ENCODE data around the gene ABHD12B. TPM values are rescaled to one million over a fixed set of nuclear protein-coding genes. Genes with fewer than 3 reads are reported as not detected.

The ABHD12B gene
- total RNA-seq, 2 experiments from 2014 or later: not detected

DNA sequence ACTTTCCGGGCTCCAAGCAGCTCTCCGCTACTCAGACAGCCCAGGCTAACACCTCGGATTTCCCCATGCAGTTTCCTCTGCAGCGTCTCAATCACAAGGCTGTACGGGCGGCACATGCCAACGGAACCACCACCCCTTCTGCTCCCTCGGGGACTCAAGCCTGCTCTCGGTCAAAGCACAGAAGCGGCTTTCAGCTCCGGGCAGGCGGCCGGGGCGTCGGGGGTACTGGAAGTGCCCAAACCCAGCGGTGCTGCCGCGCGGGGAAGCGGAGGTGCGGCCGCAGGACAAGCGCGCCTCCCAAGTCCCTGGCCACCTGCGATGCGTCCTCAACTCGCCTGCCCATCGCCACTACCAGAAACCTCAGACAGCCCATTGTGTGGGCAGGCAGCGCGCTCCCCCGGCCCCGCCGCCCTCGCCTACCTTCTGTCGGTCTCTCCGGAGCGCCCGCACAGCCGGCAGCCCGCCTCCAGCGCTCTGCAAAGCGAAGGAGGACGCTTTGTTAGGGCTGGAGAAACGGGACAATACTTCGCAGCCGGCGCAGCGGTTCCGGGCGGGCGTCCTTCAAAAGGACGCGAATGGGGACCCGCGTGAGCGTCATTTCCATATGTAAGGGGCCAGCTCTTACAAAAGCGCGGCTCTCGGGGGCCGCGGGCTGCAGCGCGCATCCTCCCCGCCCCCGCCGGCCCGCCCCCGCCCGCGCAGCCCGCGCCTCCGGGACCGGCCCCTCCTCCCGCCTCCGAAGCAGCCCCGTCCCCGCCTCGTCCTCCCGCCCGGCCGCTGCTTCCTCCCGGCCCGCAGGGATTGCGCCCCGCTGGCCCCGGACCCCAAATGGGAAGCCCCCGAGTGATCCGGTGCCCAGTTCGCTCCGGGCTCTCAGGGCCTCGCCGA, 41.6 kb upstream of the ABHD12B start:
- H3K4me3 Mint-ChIP-seq: peak overlapping the region; percentile 92
- peak; percentile 73 for DNase-seq

GRCh38 chr14:50830932-50831725, 40.7 kb upstream of the ABHD12B start, which contains the start of gene NIN:
NIN (minus strand) TSS chr14:50831162; CDS start chr14:50822056, 9,106 bp downstream.
- ChIA-PET CTCF (interaction anchor here (1.0 to 16.3 kb wide), 4 partner anchors 8 to 54 kb away, joined by 3 to 204 read pairs (median 14); no protein-coding TSS in a partner anchor), POLR2A (interaction anchor here (0.7 to 3.7 kb wide), 10 partner anchors 9 to 519 kb away, joined by 3 to 40 read pairs (median 6); partner anchors contain the start of genes DMAC2L and L2HGDH)
- ATAC-seq (peak; percentile 90), DNase-seq (peak; percentile 78)
- peak within 1 kb of the TSS; percentile 94 for H3K27ac Mint-ChIP-seq
- H3K27me3 Mint-ChIP-seq (ENCODE audit: low read depth): no peaks in the 10 kb centered on the region
- peak within 1 kb of the TSS; percentile 92 for H3K4me3 Mint-ChIP-seq
- H3K4me1 Mint-ChIP-seq (ENCODE audit: low read depth): peaks cover 67% of the 10 kb centered on the region
- H3K36me3 Mint-ChIP-seq (ENCODE audit: low read depth): peaks cover 30% of the 10 kb centered on the region
- no peaks in the 10 kb centered on the region for H3K9me3 Mint-ChIP-seq (ENCODE audit: insufficient read depth)

More for the DNA sequence above, 41.6 kb upstream of the ABHD12B start:
- Mint-ChIP-seq H3K27ac (peak overlapping the region; percentile 75), H3K4me1 (ENCODE audit: low read depth) (peaks cover 68% of the 10 kb centered on the region), H3K9me3 (ENCODE audit: insufficient read depth) (no peaks in the 10 kb centered on the region), H3K36me3 (ENCODE audit: low read depth) (peaks cover 35% of the 10 kb centered on the region), H3K27me3 (ENCODE audit: low read depth) (no peaks in the 10 kb centered on the region)
- POLR2A ChIA-PET: interaction anchor here (0.8 to 3.7 kb wide), 11 partner anchors 8 to 518 kb away, joined by 3 to 40 read pairs (median 5); partner anchors contain the start of genes DMAC2L and L2HGDH
- CTCF ChIA-PET: interaction anchor here (0.9 to 16.3 kb wide), 12 partner anchors 9 to 93 kb away, joined by 3 to 204 read pairs (median 5); no protein-coding TSS in a partner anchor
- ATAC-seq: peak; percentile 54

GRCh38 chr14:50831726-50832168, 40.1 kb upstream of the ABHD12B start:
- Mint-ChIP-seq H3K36me3 (ENCODE audit: low read depth) (peaks cover 24% of the 10 kb centered on the region), H3K4me1 (ENCODE audit: low read depth) (peaks cover 62% of the 10 kb centered on the region), H3K27me3 (ENCODE audit: low read depth) (no peaks in the 10 kb centered on the region), H3K9me3 (ENCODE audit: insufficient read depth) (no peaks in the 10 kb centered on the region), H3K4me3 (peak overlapping the region; percentile 91), H3K27ac (peak overlapping the region; percentile 94)
- POLR2A ChIA-PET: interaction anchor here (0.7 to 3.7 kb wide), 8 partner anchors 10 to 520 kb away, joined by 3 to 40 read pairs (median 6); partner anchors contain the start of genes DMAC2L and L2HGDH
- ATAC-seq (no peak), DNase-seq (no peak)
- CTCF ChIA-PET: interaction anchor here (1.0 to 16.3 kb wide), 5 partner anchors 8 to 54 kb away, joined by 3 to 204 read pairs (median 4); no protein-coding TSS in a partner anchor

DNA sequence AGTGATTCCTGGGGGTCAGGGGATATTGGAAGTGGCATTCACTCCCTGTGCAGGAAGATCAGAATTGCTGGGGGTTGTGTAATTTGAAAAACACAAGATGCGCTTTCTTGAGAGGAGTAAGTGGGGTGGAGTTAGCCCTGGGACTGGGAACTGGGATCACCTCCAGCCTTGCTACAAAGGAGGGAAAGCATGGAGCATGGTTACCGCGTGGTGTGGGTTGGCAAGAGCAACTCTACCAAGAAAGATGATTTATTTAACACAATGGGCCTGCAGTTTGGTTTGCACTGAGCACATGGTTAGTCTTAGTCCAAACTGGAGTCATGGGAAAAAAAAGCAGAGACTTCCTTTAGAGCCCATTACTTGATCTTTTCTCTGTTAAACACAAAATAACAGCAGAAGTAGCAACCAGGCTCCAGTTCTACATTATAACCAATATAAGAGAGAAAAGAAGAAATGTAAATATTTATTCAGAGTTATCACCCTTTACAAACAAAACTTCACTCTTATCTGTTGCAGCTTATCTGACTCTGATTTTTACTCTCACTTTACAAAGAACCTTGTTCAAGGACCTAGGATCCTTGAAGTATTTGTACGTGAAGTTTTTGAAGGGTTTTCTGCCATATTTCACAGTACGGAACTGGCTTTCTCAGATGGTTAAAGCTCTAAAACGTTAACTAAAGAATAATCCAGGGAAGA, 38.8 kb upstream of the ABHD12B start:
- H3K36me3 Mint-ChIP-seq (ENCODE audit: low read depth): peaks cover 18% of the 10 kb centered on the region
- peaks cover 56% of the 10 kb centered on the region for H3K4me1 Mint-ChIP-seq (ENCODE audit: low read depth)
- no peaks in the 10 kb centered on the region for H3K9me3 Mint-ChIP-seq (ENCODE audit: insufficient read depth)
- H3K27ac Mint-ChIP-seq: no peak overlapping the region
- no peak for DNase-seq
- no peaks in the 10 kb centered on the region for H3K27me3 Mint-ChIP-seq (ENCODE audit: low read depth)
- H3K4me3 Mint-ChIP-seq: no peak overlapping the region
- ChIA-PET POLR2A (interaction anchor here (1.7 kb wide), 1 partner anchor 11 kb away, joined by 4 read pairs; no protein-coding TSS in a partner anchor), CTCF (interaction anchor here (0.8 to 16.3 kb wide), 3 partner anchors 13 to 26 kb away, joined by 3 to 204 read pairs (median 4); no protein-coding TSS in a partner anchor)
- ATAC-seq: no peak

DNA sequence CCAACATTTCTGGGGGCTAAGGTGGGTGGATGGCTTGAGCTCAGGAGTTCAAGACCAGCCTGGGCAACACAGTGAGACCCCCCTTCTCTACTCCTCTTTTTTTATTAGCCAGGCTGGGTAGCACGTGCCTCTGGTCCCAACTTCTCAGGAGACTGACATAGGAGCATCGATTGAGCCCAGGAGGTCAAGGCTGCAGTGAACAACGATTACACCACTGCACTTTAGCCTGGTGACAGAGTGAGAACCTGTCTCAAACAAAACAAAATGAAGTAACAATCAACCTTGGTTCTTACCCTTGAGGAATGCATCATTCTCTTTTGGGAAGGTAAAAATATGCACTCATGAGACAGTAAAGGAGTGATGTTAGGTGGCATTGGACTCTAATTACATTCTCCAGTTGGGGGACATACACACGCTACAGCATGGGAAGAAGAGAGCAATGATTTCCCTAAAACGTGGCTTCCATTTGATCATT, 37.0 kb upstream of the ABHD12B start:
- CTCF ChIA-PET: interaction anchor here (16.3 kb wide), 1 partner anchor 25 kb away, joined by 204 read pairs; no protein-coding TSS in a partner anchor
- Mint-ChIP-seq H3K36me3 (ENCODE audit: low read depth) (peaks cover 1% of the 10 kb centered on the region), H3K4me1 (ENCODE audit: low read depth) (peaks cover 54% of the 10 kb centered on the region), H3K9me3 (ENCODE audit: insufficient read depth) (no peaks in the 10 kb centered on the region), H3K4me3 (no peak overlapping the region), H3K27ac (no peak overlapping the region), H3K27me3 (ENCODE audit: low read depth) (no peaks in the 10 kb centered on the region)
- DNase-seq (no peak), ATAC-seq (no peak)
- POLR2A ChIA-PET: interaction anchor here (0.7 to 1.7 kb wide), 3 partner anchors 13 to 1101 kb away, joined by 3 to 4 read pairs (median 3); no protein-coding TSS in a partner anchor

DNA sequence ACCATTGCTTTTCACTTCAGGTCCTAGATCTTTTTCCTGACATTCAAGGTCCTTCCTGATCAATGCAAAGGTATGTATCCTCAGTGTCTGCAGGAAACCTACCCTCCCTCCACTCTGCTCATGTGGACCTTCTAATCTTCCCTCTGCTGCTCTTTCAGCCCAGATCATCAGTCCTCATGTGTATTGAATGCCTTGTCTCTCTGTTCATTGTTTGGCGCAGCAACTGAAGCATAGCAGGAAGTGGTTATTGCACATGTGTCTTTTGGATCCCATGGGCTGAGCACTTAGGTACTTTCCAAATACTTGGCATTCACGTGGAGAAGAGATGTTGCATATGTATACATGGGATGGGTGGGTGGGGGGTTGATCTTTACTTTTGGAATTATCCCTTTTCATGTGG, 36.6 kb upstream of the ABHD12B start:
- ChIA-PET CTCF (interaction anchor here (16.3 kb wide), 1 partner anchor 24 kb away, joined by 204 read pairs; no protein-coding TSS in a partner anchor), POLR2A (interaction anchor here (0.7 to 0.9 kb wide), 2 partner anchors 25 to 1101 kb away, joined by 3 read pairs; no protein-coding TSS in a partner anchor)
- Mint-ChIP-seq H3K27ac (peak overlapping the region; percentile 55), H3K36me3 (ENCODE audit: low read depth) (no peaks in the 10 kb centered on the region), H3K9me3 (ENCODE audit: insufficient read depth) (no peaks in the 10 kb centered on the region), H3K4me1 (ENCODE audit: low read depth) (peaks cover 57% of the 10 kb centered on the region), H3K27me3 (ENCODE audit: low read depth) (no peaks in the 10 kb centered on the region), H3K4me3 (no peak overlapping the region)
- ATAC-seq: no peak
- DNase-seq: peak; percentile 42

- POLR2A ChIA-PET: interaction anchor here (1.1 kb wide), 1 partner anchor 43 kb away, joined by 3 read pairs; no protein-coding TSS in a partner anchor
- ATAC-seq: no peak
Measured at GRCh38 chr14:50836515-50836914, 35.3 kb upstream of the ABHD12B start.

DNA sequence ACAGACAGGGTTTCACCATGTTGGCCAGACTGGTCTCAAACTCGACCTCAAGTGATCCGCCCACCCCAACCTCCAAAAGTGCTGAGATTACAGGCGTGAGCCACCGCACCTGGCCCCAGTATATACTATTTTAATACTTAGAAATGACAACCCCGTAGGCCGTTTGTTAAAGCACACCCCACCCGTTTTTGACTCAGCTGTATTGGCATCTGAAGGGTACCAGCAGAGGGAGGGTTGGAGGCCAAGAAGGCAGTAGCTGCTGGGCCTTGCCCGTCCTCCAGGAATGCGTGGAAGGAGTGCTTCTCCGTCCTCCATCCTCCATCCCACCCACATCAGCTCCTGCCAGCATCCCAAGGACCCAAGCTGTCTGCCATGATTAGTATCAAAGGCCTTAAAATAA, 34.6 kb upstream of the ABHD12B start:
- Mint-ChIP-seq H3K4me3 (no peak overlapping the region), H3K4me1 (ENCODE audit: low read depth) (peaks cover 47% of the 10 kb centered on the region), H3K9me3 (ENCODE audit: insufficient read depth) (no peaks in the 10 kb centered on the region), H3K36me3 (ENCODE audit: low read depth) (no peaks in the 10 kb centered on the region), H3K27ac (no peak overlapping the region), H3K27me3 (ENCODE audit: low read depth) (no peaks in the 10 kb centered on the region)
- DNase-seq (no peak), ATAC-seq (no peak)
- ChIA-PET POLR2A (interaction anchor here (1.1 kb wide), 1 partner anchor 43 kb away, joined by 3 read pairs; no protein-coding TSS in a partner anchor), CTCF (no interaction called here)

More at GRCh38 chr14:50836515-50836914, 35.3 kb upstream of the ABHD12B start:
- Mint-ChIP-seq H3K27ac (no peak overlapping the region), H3K27me3 (ENCODE audit: low read depth) (no peaks in the 10 kb centered on the region), H3K4me3 (no peak overlapping the region), H3K4me1 (ENCODE audit: low read depth) (peaks cover 54% of the 10 kb centered on the region), H3K9me3 (ENCODE audit: insufficient read depth) (no peaks in the 10 kb centered on the region), H3K36me3 (ENCODE audit: low read depth) (no peaks in the 10 kb centered on the region)
- CTCF ChIA-PET: no interaction called here
- DNase-seq: no peak

DNA sequence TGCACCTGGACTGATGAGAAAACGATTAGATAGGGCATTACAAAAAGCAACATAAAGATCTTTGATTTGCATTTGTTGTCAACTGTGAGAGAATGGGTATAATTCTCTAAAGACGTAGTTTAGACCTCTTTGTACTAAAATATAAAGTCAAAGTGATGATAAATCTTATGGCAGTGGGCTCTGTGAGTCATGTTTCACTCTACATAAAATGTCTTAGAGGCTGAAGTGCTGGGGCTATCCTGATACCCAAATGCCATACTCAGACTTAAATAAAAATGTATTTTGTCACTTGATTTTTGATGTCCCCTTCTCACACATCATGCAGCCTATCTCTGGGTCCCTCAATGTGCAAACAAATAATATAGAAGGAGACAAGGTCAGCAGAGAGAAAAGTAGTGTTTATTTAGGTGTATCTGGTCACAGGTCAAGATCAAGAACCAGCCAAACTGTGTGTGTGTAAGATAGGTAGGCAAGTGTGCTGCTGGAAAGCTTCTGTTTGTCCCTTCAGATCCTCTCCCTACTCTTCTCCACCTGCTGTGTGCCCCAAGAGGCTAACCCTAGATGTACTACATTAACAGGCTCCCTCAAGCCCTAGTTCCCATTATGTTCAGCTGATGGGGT, 33.9 kb upstream of the ABHD12B start:
- Mint-ChIP-seq H3K4me1 (ENCODE audit: low read depth) (peaks cover 43% of the 10 kb centered on the region), H3K27me3 (ENCODE audit: low read depth) (no peaks in the 10 kb centered on the region), H3K9me3 (ENCODE audit: insufficient read depth) (no peaks in the 10 kb centered on the region), H3K36me3 (ENCODE audit: low read depth) (no peaks in the 10 kb centered on the region), H3K27ac (no peak overlapping the region), H3K4me3 (no peak overlapping the region)
- POLR2A ChIA-PET: no interaction called here
- no peak for DNase-seq
- CTCF ChIA-PET: interaction anchor here (1.0 to 2.9 kb wide), 4 partner anchors 8 to 22 kb away, joined by 3 to 21 read pairs (median 4); no protein-coding TSS in a partner anchor
- no peak for ATAC-seq

DNA sequence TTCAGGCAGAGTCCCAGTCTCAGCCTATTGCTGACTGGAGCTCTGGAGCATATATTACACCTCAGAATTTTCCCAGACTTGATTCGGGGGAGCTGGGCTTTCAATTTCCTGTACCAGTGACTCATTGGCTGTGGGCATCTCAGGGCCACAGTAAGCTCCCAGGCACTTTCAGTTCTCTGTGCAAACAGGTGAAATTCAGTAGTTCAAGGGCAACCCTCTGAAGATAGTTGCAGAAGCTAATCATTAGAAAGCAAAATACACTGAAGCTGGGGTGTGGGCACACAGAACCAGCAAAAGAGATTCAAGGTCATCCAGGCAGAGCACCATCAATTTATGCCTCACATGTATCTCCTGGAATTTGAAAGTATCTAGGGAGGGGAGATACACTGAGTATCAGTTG, 32.8 kb upstream of the ABHD12B start:
- peak overlapping the region; percentile 17 for H3K27ac Mint-ChIP-seq
- no peaks in the 10 kb centered on the region for H3K27me3 Mint-ChIP-seq (ENCODE audit: low read depth)
- peaks cover 41% of the 10 kb centered on the region for H3K4me1 Mint-ChIP-seq (ENCODE audit: low read depth)
- no peak overlapping the region for H3K4me3 Mint-ChIP-seq
- POLR2A ChIA-PET: interaction anchor here (1.0 to 1.6 kb wide), 2 partner anchors 9 to 21 kb away, joined by 4 to 6 read pairs; no protein-coding TSS in a partner anchor
- H3K36me3 Mint-ChIP-seq (ENCODE audit: low read depth): no peaks in the 10 kb centered on the region
- no peaks in the 10 kb centered on the region for H3K9me3 Mint-ChIP-seq (ENCODE audit: insufficient read depth)
- ATAC-seq: peak; percentile 59
- CTCF ChIA-PET: interaction anchor here (1.0 to 2.9 kb wide), 8 partner anchors 8 to 62 kb away, joined by 3 to 21 read pairs (median 3); no protein-coding TSS in a partner anchor
- DNase-seq: peak; percentile 33

Measured in activated CD8-positive, alpha-beta T cell treated with anti-CD3 and anti-CD28 coated beads, Interleukin-2, amount 10 ng/mL, durations not matched to agents 7 days and 5 days (primary cell).